Testis (tissue), 3 donors: ENCODE data around the gene POLRMT. TPM values are rescaled to one million over a fixed set of nuclear protein-coding genes. Genes with fewer than 3 reads are reported as not detected.

ENCODE experiments used
- DNase-seq: peaks from one replicate; pipeline ENCODE4 v3.0.0-alpha.2; 2019
- H3K27ac ChIP-seq, 2 donors: fragments of 200-600 bp; sonication (generic); one replicate each; pipeline ENCODE4 v1.5.1; 2019
- H3K27me3 ChIP-seq: fragments of 200-600 bp; sonication (generic); one replicate; pipeline ENCODE4 v1.5.1; 2019
- H3K36me3 ChIP-seq: fragments of 200-600 bp; sonication (generic); one replicate; pipeline ENCODE4 v1.5.1; 2017; ENCODE audit warnings: low read depth; ENCODE audit errors: missing control alignments
- H3K4me1 ChIP-seq: fragments of 200-600 bp; sonication (generic); one replicate; pipeline ENCODE4 v1.5.1; 2019
- H3K4me3 ChIP-seq, 2 donors: fragments of 200-600 bp; sonication (generic); one replicate each; pipeline ENCODE4 v1.5.1; 2017 to 2019
- H3K9me3 ChIP-seq: fragments of 200-600 bp; sonication (generic); one replicate; pipeline ENCODE4 v1.5.1; 2017
- CTCF ChIP-seq, 3 experiments: fragments of 450-650 bp in 2 of 3; fragments of 200-600 bp in 1 of 3; sonication (generic) in 1 of 3; IDR thresholded peaks; one replicate each; pipeline ENCODE4 v1.5.1; 2016 to 2019; ENCODE audit warnings: antibody characterized with exemption in 3 of 3, mild to moderate bottlenecking in 2 of 3, moderate library complexity in 1 of 3
- POLR2A ChIP-seq: fragments of 450-650 bp; IDR thresholded peaks from one replicate; pipeline ENCODE4 v1.6.1; 2017; ENCODE audit warnings: antibody characterized with exemption, mild to moderate bottlenecking, moderate library complexity
- WGBS, 2 donors: methylation state at CpG; one replicate each; pipeline ENCODE4 v1.1.5; 2018; 5-methylcytosine and 5-hydroxymethylcytosine counted together
- intact Hi-C: fragments of 100-400 bp; cut with DNase I; formaldehyde crosslinking; loops from one replicate; pipeline ENCODE4 v1.15.1; 2023; ENCODE audit warnings: low total_unique reads
- polyA plus RNA-seq: library from polyadenylated mRNA; stranded (reverse); fragments of 350-450 nt; fragmentation: Illumina TruSeq; extraction: RNeasy Lipid Tissue Mini Kit (QIAGEN cat#74804); gene quantifications from one replicate; pipeline ENCODE4 v1.2.3, GENCODE V29; 2014; ENCODE audit warnings: low read depth, low replicate concordance; ENCODE audit not compliant: insufficient read depth
- total RNA-seq, 2 donors: library from RNA; depleted of rRNA; stranded (reverse); fragments of >200 nt; gene quantifications; one replicate each; pipeline ENCODE4 v1.2.3, GENCODE V29; 2016

The POLRMT gene
- total and polyA plus RNA-seq, 3 donors from 2014 or later = 116 to 178 (median 137) TPM

- Histone ChIP-seq H3K27me3 (no peaks in the 10 kb centered on the region), H3K27ac (no peak overlapping the region), H3K4me3 (no peak overlapping the region), H3K9me3 (no peaks in the 10 kb centered on the region), H3K36me3 (no peaks in the 10 kb centered on the region), H3K4me1 (peaks cover 7% of the 10 kb centered on the region)
- TF ChIP-seq CTCF (IDR thresholded peaks at IDR 0.05) (no peak), POLR2A (no peak)
- 92 to 94% methylated on average over 25 to 54 of the region's 54 CpGs for WGBS, 2 donors
- DNase-seq = no peak
- intact Hi-C loops = no loop called here
Observed at GRCh38 chr19:652467-653389, 19.4 kb upstream of the POLRMT start.

GRCh38 chr19:651991-652390 lies 18.7 kb upstream of the POLRMT start:
- Histone ChIP-seq H3K4me3 (no peak overlapping the region), H3K27me3 (no peaks in the 10 kb centered on the region), H3K36me3 (no peaks in the 10 kb centered on the region), H3K27ac (no peak overlapping the region), H3K4me1 (no peaks in the 10 kb centered on the region), H3K9me3 (no peaks in the 10 kb centered on the region)
- intact Hi-C loops = no loop called here
- TF ChIP-seq CTCF (IDR thresholded peaks at IDR 0.05) = no peak
- TF ChIP-seq POLR2A = no peak
- WGBS, 2 donors = 89 to 93% methylated on average over 15 to 23 of the region's 24 CpGs
- no peak for DNase-seq

GRCh38 chr19:651114-651818 lies 17.9 kb upstream of the POLRMT start:
- no peaks in the 10 kb centered on the region for H3K36me3 ChIP-seq
- H3K9me3 ChIP-seq = no peaks in the 10 kb centered on the region
- WGBS, 2 donors = 90 to 92% methylated on average over 42 to 58 of the region's 58 CpGs
- no peaks in the 10 kb centered on the region for H3K27me3 ChIP-seq
- no peak for DNase-seq
- TF ChIP-seq CTCF (IDR thresholded peaks at IDR 0.05) = no peak
- no peak for TF ChIP-seq POLR2A
- H3K4me3 ChIP-seq = no peak overlapping the region
- H3K4me1 ChIP-seq = no peaks in the 10 kb centered on the region
- intact Hi-C loops = no loop called here
- H3K27ac ChIP-seq = no peak overlapping the region

GRCh38 chr19:650121-650520 lies 16.8 kb upstream of the POLRMT start:
- DNase-seq = no peak
- intact Hi-C loops = no loop called here
- Histone ChIP-seq H3K27me3 (no peaks in the 10 kb centered on the region), H3K27ac (no peak overlapping the region), H3K9me3 (no peaks in the 10 kb centered on the region), H3K4me3 (no peak overlapping the region), H3K4me1 (no peaks in the 10 kb centered on the region), H3K36me3 (no peaks in the 10 kb centered on the region)
- TF ChIP-seq CTCF (IDR thresholded peaks at IDR 0.05) = no peak
- 85 to 97% methylated on average over 2 to 11 of the region's 11 CpGs for WGBS, 2 donors
